HG02642 (cell line): Measurements from ENCODE around the gene SF3A1.
"Not testable (repeated sequence)": the region's sequence is repeated elsewhere in the genome, so short reads cannot be mapped to it uniquely, and the experiment has no call there.

Source experiments
- ATAC-seq: cut with Tn5 transposase; IDR thresholded peaks from one replicate; pipeline ENCODE4 v1.9.1; 2021; ENCODE audit warnings: mild to moderate bottlenecking; ENCODE audit not compliant: unreplicated experiment, poor library complexity

SF3A1 gene

DNA sequence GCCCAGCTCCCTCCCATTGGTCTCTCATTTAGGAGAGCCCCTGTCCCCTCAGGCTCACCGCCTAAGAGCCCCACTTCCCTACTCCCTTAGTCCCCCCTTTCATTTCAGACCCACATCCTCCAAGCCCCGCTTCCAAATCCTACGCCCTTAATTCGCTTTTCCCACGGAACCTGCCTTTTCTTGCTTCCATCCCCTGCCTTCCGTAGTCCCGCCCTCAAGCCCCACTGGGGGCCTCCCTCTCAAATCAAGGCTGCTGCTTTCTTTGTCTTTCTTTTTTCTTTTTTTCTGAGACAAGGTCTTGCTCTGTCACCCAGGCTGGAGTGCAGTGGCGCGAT is 509 bp upstream of the SF3A1 start:
- no peak for ATAC-seq

GRCh38 chr22:30354644-30355043 is 2.0 kb downstream of the SF3A1 start:
- no peak for ATAC-seq

GRCh38 chr22:30351226-30351625 is 5.5 kb downstream of the SF3A1 start:
- ATAC-seq: no peak

DNA sequence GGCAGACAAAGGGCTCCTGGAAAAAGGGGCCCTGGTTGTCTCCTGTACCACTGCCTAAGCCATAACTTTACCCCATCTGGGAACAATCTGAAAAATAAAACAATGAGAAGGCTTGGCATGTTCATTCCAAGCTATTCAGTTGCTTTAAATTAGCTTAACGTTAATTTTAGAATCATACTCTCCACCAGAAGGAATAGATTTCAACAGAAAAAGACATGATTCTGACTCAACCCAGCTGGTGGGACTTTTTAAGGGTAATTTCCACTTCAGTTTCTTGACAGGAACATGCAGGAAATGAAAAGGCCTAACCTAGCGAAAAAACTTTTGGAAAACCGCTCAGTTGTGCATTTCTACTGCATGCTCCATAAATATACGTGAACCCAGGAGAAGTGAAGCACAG is 7.9 kb downstream of the SF3A1 start:
- ATAC-seq: no peak

- ATAC-seq: no peak
Measured at GRCh38 chr22:30348404-30348803, 8.3 kb downstream of the SF3A1 start.

DNA sequence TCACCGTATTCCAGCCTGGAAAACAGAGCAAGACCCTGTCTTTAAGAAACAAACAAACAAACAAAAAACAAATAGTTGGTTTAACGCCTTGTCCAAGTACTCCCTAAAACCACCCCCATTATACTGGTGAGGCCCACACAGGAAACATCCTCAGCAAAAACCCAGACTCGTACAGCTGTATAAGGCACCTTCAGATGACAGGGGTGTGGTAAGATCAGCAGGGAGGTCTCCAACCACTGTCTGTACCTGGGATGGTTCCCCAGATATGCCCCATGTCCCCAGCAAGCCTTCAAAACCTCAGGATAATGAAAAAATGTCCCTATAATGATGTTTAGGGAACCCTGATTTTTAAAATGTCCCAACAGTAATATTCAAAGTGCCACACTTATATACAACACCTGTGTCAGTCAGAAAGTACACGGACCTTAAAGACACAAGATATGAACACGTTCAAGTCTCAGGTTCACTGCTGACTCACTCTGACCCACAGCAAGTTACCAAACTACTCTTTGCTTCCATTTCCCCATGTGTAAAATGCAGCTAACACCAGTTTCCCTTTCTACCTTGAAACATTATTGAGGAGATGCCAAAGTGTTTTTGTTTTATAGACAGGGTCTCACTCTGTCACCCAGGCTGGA is 9.3 kb downstream of the SF3A1 start:
- ATAC-seq: no peak

DNA sequence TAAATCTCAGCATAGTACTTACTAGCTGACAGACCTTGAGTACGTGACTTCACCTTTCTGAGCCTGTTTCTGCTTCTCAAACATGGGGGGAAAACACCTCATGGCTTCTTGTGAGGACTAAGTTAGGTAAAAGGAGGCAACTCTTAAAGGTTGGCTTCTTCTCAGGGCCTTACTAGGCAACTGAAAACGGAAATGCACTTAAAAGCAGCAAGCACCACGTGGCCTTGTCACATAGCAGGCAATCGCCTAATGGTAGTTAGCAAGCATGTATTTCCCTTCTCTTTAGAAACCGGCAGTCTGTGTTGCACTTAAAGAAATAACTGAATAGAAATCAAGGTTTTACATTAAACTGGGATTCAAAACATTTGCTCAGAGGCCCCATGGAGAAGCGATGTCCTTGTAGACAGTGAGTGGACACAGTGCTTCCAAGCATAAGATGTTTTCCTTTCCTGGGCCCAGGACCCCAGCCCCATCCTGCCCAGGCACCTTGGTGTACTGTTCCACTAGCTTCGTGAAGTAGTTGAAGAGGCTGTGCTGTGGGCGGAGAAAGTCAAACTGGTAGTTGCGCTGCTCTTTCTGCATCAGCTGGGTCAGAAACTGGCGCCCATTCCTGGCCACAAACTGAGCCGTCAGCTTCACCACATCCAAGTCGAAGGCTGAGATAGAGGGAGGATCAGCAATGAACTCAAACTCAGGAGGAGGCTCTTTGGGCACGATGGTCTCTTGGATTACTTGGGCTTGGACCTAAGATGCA is 12.1 kb downstream of the SF3A1 start:
- no peak for ATAC-seq

DNA sequence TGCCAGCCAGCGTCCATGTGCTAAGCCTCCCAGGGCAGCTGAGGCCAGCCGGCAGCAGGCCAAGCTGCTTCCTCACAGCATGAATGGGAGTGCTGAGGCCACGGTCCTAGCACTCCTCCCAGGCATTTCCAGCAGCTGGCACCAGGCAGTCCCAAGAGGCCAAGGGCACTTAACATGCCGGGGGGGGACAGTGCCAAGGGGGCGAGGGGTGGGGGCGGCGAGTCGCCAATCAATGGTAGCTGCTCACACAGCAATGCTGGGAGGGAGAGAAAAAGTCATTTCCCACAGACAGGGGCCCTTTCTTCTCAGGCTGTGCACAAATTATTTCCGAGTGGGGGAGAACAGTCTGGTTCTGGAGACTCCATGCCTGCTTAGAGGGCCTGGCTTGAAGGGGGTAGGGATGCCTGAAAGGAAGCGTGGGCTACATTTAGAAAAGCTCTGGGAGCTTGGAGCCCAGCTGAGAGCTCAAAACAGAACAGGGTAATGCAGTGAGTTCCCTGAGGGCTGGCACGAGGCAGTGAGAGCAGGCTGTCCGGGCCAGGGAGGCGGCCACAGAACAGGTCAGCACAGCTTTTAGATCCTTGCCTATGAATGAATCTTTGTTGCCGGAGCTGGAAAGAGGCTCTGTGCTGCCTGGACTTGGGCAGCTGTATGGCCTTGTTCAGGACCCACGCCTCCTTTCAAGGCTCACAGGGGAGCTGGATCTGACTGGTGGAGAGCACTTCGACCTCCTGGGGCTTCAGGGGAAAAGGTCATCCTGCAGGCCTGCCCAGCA is 15.6 kb downstream of the SF3A1 start:
- ATAC-seq: no peak

DNA sequence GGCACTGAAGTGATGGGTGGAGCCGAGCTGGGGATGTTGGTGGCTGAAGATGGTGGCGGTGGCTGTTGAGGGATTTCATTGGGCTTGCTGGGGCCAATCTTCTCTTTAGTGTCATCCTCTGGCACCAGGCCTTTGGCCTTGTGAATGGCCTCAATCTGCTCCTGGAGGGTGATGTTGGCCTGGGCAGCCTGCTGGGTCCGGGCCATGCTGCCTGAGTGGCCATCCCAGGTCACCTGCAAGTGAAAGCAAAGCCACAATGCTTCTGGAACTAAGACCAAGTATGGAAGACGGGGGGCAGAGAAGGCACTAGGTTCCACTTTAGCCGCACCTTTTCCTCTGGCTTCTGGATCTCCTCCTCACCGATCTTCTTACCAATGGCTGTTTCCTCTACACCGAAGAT is 17.9 kb downstream of the SF3A1 start:
- ATAC-seq: no peak

DNA sequence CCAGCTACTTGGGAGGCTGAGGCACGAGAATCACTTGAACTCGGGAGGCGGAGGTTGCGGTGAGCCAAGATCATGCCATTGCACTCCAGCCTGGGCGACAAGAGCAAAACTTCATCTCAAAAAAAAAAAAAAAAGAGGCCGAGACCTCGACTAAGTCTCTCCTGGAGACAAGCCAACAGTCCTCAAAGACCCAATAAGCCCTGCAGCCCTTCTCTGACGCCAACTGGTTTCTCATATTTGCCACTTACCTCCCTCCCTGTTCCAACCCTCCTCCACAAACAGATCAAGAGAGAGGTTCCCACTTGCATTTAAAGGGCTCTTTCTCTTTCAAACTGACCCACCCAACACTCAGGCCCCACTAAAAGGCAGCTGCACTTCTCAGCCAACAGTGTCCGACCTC is 18.4 kb downstream of the SF3A1 start:
- ATAC-seq: not testable (repeated sequence)

- no peak for ATAC-seq
Measured at GRCh38 chr22:30337461-30337778, 19.3 kb downstream of the SF3A1 start.

GRCh38 chr22:30336752-30337460 is 19.8 kb downstream of the SF3A1 start:
- no peak for ATAC-seq

GRCh38 chr22:30335236-30335635 is 21.5 kb downstream of the SF3A1 start:
- ATAC-seq: no peak

DNA sequence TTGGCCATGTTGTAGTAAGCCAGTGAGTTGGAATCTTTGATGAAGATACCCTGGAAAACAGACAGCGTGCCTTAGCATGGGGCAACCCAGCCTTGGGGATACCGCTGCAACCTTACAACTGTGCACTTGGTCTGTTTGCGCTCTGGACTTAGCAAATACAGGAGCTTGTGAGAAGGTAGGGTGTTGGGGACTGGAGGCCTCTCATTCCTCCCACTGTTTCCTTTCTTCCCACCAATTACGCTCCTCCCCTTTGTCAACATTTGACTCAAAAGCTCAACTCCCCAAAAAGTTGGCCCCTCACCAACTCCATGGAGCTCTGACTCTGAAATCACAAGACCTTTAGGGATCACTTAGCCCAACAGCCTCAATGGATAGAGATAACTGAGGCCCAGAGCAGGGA is 22.0 kb downstream of the SF3A1 start:
- ATAC-seq: no peak

DNA sequence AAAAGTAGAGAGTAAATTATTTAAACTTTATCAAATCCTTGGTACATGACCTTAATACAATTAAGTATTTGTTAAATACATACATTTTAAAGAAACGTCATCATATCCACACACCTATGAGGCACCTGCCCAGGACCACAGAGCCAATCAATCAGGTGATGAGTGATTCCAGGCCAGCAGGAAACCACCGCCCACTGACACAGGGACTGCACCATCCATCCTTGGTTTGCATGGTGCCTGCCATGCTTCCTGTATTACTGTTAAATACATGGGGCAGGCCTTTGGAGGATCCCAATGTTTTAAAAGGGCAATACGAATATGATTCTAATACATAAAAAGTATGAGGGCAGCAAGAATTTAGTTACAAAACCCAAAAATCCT is 23.0 kb downstream of the SF3A1 start:
- no peak for ATAC-seq

- ATAC-seq: no peak
Measured at GRCh38 chr22:30332994-30333706, 23.5 kb downstream of the SF3A1 start.

DNA sequence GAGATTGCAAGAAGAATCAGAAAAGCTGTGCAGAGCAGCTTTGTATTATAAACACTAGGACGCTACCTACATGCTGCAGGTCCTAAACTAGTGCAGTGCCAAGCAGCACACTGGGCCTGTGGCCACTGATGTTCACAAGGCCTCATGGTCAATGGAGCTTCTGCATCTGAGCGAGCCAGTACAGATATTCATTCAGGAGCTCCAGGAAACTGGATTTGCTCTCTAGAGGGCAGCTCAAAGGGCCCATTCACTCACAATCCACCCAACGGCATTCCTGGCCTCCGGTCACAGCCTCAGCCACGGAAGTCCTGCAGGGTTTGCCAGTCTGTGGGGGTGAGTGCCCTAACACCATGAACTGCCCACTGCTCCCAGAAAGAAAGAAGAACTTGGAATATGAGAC is 24.1 kb downstream of the SF3A1 start:
- ATAC-seq: no peak

DNA sequence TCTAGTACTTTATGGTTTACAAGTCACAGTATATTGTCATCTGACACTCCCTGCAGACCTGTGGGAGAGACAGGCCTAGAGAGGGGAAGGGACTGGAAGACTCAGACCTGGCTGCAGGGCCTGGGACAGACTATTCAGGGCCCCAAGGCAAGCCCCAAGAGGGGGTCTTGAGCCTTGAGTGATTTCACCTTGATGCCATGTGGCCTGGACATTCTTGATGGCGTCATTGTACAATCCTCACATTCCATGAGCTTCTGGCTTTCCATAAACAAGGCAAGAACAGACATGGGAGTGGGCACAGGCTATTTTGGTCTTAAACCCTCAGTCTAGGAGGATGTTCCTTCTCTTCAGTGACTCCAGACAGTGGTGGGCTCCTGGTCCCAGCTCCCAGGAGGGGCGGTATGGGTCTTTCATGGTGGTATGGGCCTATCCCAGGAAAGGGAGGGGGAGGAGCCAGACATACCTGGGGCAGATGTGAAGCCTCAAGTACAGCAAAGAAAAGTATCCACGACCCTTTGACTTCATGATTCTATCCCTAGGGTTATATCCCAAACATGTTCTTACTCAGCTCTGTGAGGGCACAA is 28.1 kb downstream of the SF3A1 start:
- ATAC-seq: no peak

DNA sequence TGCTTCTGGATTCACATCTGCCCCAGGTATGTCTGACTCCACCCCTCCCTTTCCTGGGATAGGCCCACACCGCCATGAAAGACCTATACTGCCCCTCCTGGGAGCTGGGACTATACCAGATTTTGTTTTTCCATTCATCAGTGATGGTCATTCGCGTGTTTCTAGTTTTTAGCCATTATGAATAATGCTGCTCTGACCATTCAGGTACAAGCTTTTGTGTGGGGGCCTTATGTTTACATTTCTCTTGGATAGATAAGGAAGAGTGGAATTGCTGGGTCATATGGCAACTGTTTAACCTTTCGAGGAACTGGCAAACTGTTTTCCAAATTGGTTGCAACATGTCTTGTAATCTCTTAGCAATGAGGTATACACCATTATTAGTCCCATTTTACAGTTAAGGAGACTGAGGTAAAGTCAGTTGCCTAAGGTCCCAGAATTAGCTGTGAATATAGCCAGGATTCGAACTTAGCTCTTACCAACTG is 28.8 kb downstream of the SF3A1 start:
- no peak for ATAC-seq
